ENCODE results near the gene BTF3. TPM values are rescaled to one million over a fixed set of nuclear protein-coding genes. Genes with fewer than 3 reads are reported as not detected.
A peak's percentile ranks its signal among the peaks of the same experiment; 100 is the strongest.

Gene BTF3
- total and polyA plus RNA-seq, 2 of the 13 experiments (the other 11 are each of a cell fraction or from before 2014, with no cell fraction given), result 557 to 698 TPM

- TF ChIP-seq RERE (CRISPR knock-in tag; IDR thresholded peaks at IDR 0.05; ENCODE audit: low read depth), result no peak
- TF ChIP-seq ZNF292 (CRISPR knock-in tag; IDR thresholded peaks at IDR 0.05; ENCODE audit: borderline replicate concordance, low read depth), result no peak
- peak; percentile 33; the same call in 1 of the 2 replicates for TF ChIP-seq HOMEZ (CRISPR knock-in tag; IDR thresholded peaks at IDR 0.05; ENCODE audit: low read depth)
- no peak for TF ChIP-seq ZNF878 (CRISPR knock-in tag; IDR thresholded peaks at IDR 0.05)
- TF ChIP-seq POGZ (CRISPR knock-in tag; IDR thresholded peaks at IDR 0.05), result peak; percentile 23; the same call in 1 of the 2 replicates
- no peak for TF ChIP-seq XRCC5 (optimal IDR thresholded peaks at IDR 0.05; ENCODE audit: low read length)
- TF ChIP-seq GABPA (IDR thresholded peaks at IDR 0.05; ENCODE audit: low read depth, low read length), result no peak
- 0 out of 2 replicates have a peak, but pooled peaks have one; percentile 52 for TF ChIP-seq GABPA (CRISPR knock-in tag; IDR thresholded peaks at IDR 0.05; ENCODE audit: low read depth)
- peak; percentile 97 for TF ChIP-seq RAD51 (IDR thresholded peaks at IDR 0.05; ENCODE audit: borderline replicate concordance)
- TF ChIP-seq ZNF615 (CRISPR knock-in tag; IDR thresholded peaks at IDR 0.05; ENCODE audit: borderline replicate concordance), result no peak
- TF ChIP-seq ZNF761 (CRISPR knock-in tag; conservative IDR thresholded peaks at IDR 0.05), result no peak
- no peak for TF ChIP-seq ZFP41 (CRISPR knock-in tag; IDR thresholded peaks at IDR 0.05; ENCODE audit: borderline replicate concordance)
- TF ChIP-seq ZNF329 (CRISPR knock-in tag; IDR thresholded peaks at IDR 0.05; ENCODE audit: low read depth), result no peak
- TF ChIP-seq RARG (CRISPR knock-in tag; IDR thresholded peaks at IDR 0.05; ENCODE audit: low read depth), result no peak
- TF ChIP-seq NR2F6 (IDR thresholded peaks at IDR 0.05), result no peak
- TF ChIP-seq NR2F6 (CRISPR knock-in tag; IDR thresholded peaks at IDR 0.05), result no peak
- TF ChIP-seq ZNF281 (CRISPR knock-in tag; IDR thresholded peaks at IDR 0.05; ENCODE audit: borderline replicate concordance), result no peak
- TF ChIP-seq ZNF264 (CRISPR knock-in tag; IDR thresholded peaks at IDR 0.05), result no peak
- TF ChIP-seq SAP130 (CRISPR knock-in tag; IDR thresholded peaks at IDR 0.05; ENCODE audit: low read depth), result peak; percentile 50
- no peak for TF ChIP-seq ZNF275 (CRISPR knock-in tag; IDR thresholded peaks at IDR 0.05; ENCODE audit: borderline replicate concordance)
- no peak for TF ChIP-seq MXD4 (CRISPR knock-in tag; IDR thresholded peaks at IDR 0.05)
Observed at GRCh38 chr5:73496984-73497457, 1.2 kb upstream of the BTF3 start (continued).
